ENCODE results near the gene GCHFR.
A peak's percentile ranks its signal among the peaks of the same experiment; 100 is the strongest.

Gene GCHFR

GRCh38 chr15:40771242-40771641 is 7.4 kb downstream of the GCHFR start:
- TF ChIP-seq, protein P1, sequence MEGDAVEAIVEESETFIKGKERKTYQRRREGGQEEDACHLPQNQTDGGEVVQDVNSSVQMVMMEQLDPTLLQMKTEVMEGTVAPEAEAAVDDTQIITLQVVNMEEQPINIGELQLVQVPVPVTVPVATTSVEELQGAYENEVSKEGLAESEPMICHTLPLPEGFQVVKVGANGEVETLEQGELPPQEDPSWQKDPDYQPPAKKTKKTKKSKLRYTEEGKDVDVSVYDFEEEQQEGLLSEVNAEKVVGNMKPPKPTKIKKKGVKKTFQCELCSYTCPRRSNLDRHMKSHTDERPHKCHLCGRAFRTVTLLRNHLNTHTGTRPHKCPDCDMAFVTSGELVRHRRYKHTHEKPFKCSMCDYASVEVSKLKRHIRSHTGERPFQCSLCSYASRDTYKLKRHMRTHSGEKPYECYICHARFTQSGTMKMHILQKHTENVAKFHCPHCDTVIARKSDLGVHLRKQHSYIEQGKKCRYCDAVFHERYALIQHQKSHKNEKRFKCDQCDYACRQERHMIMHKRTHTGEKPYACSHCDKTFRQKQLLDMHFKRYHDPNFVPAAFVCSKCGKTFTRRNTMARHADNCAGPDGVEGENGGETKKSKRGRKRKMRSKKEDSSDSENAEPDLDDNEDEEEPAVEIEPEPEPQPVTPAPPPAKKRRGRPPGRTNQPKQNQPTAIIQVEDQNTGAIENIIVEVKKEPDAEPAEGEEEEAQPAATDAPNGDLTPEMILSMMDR (IDR thresholded peaks at IDR 0.05; ENCODE audit: low read depth, low read length), result no peak
- TF ChIP-seq POLR2A (IDR thresholded peaks at IDR 0.05; ENCODE audit: extremely low read depth, insufficient read length), result no peak
- no peak for TF ChIP-seq MYC (IDR thresholded peaks at IDR 0.05; ENCODE audit: low read depth, low read length)
- TF ChIP-seq MAX (IDR thresholded peaks at IDR 0.05; ENCODE audit: low read depth, low read length), result no peak
- no peak for DNase-seq (ENCODE audit: low read depth)
- no peak overlapping the region for H3K4me3 ChIP-seq (ENCODE audit: low read depth, low read length)

- TF ChIP-seq MYC (IDR thresholded peaks at IDR 0.05; ENCODE audit: low read depth, low read length) (no peak), MAX (IDR thresholded peaks at IDR 0.05; ENCODE audit: low read depth, low read length) (no peak), POLR2A (IDR thresholded peaks at IDR 0.05; ENCODE audit: extremely low read depth, insufficient read length) (no peak)
- TF ChIP-seq, protein P1 (IDR thresholded peaks at IDR 0.05; ENCODE audit: low read depth, low read length), result no peak
- H3K4me3 ChIP-seq (ENCODE audit: low read depth, low read length), result no peak overlapping the region
- DNase-seq (ENCODE audit: low read depth), result peak; percentile 34
Measured at GRCh38 chr15:40772014-40772413, 8.1 kb downstream of the GCHFR start.

DNA sequence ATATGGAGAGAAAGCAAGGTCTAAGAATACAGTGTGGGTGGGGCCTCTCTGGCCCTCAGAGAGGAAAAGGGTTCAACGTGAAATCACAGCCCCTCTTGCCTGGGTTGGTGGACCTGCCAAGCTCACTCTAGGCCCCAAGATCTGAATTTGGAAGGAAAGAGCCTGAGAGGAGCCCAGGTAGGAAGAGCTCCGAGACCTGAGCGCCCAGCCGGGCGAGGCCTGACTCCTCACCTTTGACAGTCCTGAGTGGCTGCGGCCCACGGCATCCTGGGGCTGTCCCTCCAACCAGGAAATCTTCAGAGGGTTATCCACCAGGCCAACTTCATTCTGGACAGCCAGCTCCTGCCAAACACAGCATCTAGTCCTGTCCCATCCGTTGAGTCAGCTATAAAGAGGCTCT is 9.6 kb downstream of the GCHFR start:
- no peak for DNase-seq (ENCODE audit: low read depth)
- no peak overlapping the region for H3K4me3 ChIP-seq (ENCODE audit: low read depth, low read length)

GRCh38 chr15:40773902-40774301 is 10.0 kb downstream of the GCHFR start:
- no peak for DNase-seq (ENCODE audit: low read depth)
- H3K4me3 ChIP-seq (ENCODE audit: low read depth, low read length), result no peak overlapping the region
- TF ChIP-seq POLR2A (IDR thresholded peaks at IDR 0.05; ENCODE audit: extremely low read depth, insufficient read length) (no peak), MYC (IDR thresholded peaks at IDR 0.05; ENCODE audit: low read depth, low read length) (no peak), MAX (IDR thresholded peaks at IDR 0.05; ENCODE audit: low read depth, low read length) (no peak)
- TF ChIP-seq, protein P1 (IDR thresholded peaks at IDR 0.05; ENCODE audit: low read depth, low read length), result no peak

More for the DNA sequence above, 9.6 kb downstream of the GCHFR start:
- TF ChIP-seq, protein P1 (IDR thresholded peaks at IDR 0.05; ENCODE audit: low read depth, low read length), result no peak
- TF ChIP-seq MYC (IDR thresholded peaks at IDR 0.05; ENCODE audit: low read depth, low read length), result no peak
- no peak for TF ChIP-seq MAX (IDR thresholded peaks at IDR 0.05; ENCODE audit: low read depth, low read length)
- TF ChIP-seq POLR2A (IDR thresholded peaks at IDR 0.05; ENCODE audit: extremely low read depth, insufficient read length), result no peak

DNA sequence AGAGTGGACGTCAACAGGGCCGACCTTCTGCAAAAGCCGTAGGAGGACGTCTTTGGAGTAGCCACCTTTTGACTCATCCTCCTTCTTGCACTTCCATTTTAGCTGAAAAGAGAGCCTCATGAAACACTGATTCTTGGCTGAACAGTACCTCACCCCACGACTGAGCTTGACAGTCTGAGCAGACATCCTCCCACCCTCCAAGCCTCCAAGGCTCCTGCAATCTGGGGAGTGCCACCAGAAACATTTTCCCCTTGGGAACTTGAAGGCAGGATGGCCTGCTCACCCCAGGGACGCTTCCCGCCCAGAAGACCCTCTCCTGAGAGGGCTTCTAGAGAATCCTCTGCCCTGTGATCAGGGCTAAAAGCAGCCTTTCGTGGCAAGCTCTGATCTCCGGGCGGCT is 11.1 kb downstream of the GCHFR start:
- TF ChIP-seq, protein P1 (IDR thresholded peaks at IDR 0.05; ENCODE audit: low read depth, low read length), result no peak
- no peak for TF ChIP-seq MYC (IDR thresholded peaks at IDR 0.05; ENCODE audit: low read depth, low read length)
- no peak for TF ChIP-seq POLR2A (IDR thresholded peaks at IDR 0.05; ENCODE audit: extremely low read depth, insufficient read length)
- TF ChIP-seq MAX (IDR thresholded peaks at IDR 0.05; ENCODE audit: low read depth, low read length), result no peak
- H3K4me3 ChIP-seq (ENCODE audit: low read depth, low read length), result no peak overlapping the region
- no peak for DNase-seq (ENCODE audit: low read depth)

Measured in NB4 (cell line).